OCI-LY7 (cell line): ENCODE results near the gene CDC42EP1.

Experiments
- CTCF ChIP-seq: fragments of 200-600 bp; sonication (generic); conservative IDR thresholded peaks from 2 replicates; pipeline ENCODE4 v1.5.1; 2014; ENCODE audit warnings: mild to moderate bottlenecking, antibody characterized with exemption, low read length, moderate library complexity, mixed read lengths
- EZH2phosphoT487 ChIP-seq: fragments of 200-600 bp; sonication (generic); IDR thresholded peaks from 2 replicates; pipeline ENCODE4 v1.6.1; 2018; ENCODE audit warnings: low read depth, borderline replicate concordance, mild to moderate bottlenecking, mixed run types, antibody characterized with exemption, low read length, moderate library complexity, mixed read lengths

GRCh38 chr22:37514526-37515051 is 45.7 kb upstream of the CDC42EP1 start:
- TF ChIP-seq CTCF, result no peak
- no peak for TF ChIP-seq EZH2phosphoT487
